Pericardium fibroblast (primary cell): ENCODE results near the gene TNK1. TPM values are rescaled to one million over a fixed set of nuclear protein-coding genes. Genes with fewer than 3 reads are reported as not detected.

Source experiments
- total RNA-seq: library from RNA; depleted of rRNA; stranded (reverse); fragments of >200 nt; gene quantifications from 2 replicates; pipeline ENCODE4 v1.2.3, GENCODE V29; 2015

The TNK1 gene
- 0.09 and 0.47 TPM in 2 replicates for total RNA-seq

GRCh38 chr17:7380855-7381683 lies at the start of gene TNK1:
TSS of gene TNK1 (plus strand) at chr17:7381089. CDS start at chr17:7382927, 1,838 bp downstream.

DNA sequence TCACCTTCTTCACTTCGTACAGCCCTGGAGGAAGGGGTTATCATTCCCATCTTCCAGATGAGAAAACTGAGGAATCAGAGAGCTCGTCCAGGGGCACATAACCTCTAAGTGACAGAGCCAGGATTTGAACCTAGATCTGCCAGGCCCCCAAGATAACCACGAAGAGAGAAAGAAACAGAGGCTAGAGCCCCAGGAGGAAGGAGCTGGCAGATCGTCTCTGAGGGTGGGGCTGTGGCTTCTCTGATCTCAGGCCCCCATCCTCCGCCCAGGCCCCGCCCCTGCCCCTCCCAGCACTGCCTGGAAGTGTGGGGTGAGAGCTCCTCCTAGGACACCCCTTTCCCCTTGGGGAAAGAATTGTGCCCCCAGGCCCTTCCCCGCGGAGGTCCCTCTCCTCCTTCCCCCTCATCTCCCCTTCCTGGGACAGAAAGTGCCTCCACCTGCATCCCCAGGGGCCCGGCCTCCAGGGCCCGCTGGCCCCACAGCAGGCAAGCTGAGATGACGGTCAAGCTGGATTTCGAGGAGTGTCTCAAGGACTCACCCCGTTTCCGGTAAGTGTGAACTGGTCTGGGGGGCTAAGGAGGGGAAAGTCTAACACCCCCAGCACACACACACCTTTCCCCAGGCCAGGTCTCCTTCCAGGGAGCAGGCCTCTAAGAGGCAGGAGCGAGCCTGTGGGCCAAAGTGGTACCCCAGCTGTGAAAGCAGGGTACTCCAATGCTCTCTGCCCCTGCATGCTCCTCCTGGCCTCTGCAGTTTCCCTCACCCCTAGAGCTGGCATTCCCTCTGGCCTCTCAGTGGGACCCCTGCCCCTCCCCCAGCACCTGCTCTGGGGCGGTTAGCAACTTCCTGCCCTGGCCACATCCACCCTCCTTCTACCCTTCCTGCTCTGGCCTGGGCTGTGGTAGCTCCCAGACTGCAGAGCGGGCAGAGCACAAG lies 44.4 kb upstream of the TNK1 start, which contains the start of gene ACAP1:
Gene ACAP1 (plus strand): TSS at position 290 of the 936 bp plus-strand sequence. CDS start 206 bp downstream, at position 496.

DNA sequence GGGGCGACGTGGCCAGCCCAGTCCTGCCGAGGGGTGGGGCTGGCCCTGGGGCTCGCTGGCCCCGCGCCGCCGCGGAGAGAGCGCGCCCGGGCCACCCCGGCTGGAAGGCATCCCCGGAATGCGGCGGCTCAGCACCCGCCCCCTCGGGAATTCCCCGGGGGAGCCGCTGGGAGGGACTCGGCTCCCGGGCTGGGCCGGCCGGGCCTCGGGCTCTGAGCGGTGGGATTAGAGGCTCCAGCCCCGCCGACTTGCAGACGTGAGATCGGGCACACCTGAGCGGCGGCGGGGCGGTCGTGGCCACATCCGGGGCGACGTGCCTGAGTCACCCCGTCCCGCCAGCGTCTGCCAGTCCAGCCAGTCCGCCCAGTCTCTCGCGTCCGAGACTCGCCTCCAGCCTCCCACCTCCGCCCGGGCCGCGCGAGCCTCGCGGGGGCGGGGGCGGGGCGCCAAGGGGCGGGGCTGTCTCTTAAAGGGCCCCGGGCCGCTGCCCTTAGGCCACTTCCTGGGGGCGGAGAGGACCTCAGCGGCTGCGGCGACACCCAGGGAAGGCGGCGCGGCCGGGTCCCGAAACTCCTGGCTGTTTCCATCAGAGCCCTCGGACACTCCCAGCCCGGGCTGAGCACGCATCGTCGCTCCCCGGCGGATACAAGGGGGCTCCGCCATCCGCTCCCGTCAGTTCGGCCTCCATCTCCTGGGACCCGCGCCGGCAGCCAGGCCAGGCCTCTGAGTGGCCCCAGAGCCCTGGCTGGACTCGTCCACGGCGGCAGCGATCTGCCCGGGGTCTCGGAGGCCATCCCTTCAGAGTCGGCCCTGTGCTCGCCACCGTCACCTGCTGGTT lies 29.0 kb upstream of the TNK1 start, which contains the start of gene KCTD11:
Gene KCTD11 (plus strand): TSS at position 498 of the 838 bp plus-strand sequence.

DNA sequence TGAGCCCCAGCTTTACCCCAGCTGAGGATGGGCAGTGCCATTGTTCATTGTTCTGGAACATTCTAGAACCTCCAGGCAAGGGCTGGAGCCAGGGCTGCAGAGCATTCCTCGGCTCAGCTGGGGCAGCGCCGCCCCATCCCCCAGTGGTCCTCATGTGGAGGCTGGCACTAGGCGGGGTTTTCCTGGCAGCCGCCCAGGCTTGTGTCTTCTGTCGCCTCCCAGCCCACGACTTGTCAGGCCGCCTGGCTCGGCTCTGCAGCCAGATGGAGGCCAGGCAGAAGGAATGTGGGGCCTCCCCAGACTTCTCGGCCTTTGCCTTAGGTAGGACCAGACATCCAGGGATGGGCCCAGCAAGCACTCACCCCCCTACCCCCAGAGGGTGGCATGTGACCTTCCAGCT lies 25.8 kb upstream of the TNK1 start, which contains the start of gene TMEM95:
Gene TMEM95 (plus strand): TSS at position 104 of the 400 bp plus-strand sequence. CDS start 49 bp downstream, at position 153.

GRCh38 chr17:7394452-7395191 lies 13.7 kb downstream of the TNK1 start, which contains the start of gene PLSCR3:
TSS of gene PLSCR3 (minus strand) at chr17:7394525. CDS start at chr17:7394110, 415 bp downstream.

GRCh38 chr17:7403977-7404736 lies 23.3 kb downstream of the TNK1 start, which contains the start of gene TMEM256:
TSS of gene TMEM256 (minus strand) at chr17:7404097. CDS start at chr17:7404084, 13 bp downstream.

DNA sequence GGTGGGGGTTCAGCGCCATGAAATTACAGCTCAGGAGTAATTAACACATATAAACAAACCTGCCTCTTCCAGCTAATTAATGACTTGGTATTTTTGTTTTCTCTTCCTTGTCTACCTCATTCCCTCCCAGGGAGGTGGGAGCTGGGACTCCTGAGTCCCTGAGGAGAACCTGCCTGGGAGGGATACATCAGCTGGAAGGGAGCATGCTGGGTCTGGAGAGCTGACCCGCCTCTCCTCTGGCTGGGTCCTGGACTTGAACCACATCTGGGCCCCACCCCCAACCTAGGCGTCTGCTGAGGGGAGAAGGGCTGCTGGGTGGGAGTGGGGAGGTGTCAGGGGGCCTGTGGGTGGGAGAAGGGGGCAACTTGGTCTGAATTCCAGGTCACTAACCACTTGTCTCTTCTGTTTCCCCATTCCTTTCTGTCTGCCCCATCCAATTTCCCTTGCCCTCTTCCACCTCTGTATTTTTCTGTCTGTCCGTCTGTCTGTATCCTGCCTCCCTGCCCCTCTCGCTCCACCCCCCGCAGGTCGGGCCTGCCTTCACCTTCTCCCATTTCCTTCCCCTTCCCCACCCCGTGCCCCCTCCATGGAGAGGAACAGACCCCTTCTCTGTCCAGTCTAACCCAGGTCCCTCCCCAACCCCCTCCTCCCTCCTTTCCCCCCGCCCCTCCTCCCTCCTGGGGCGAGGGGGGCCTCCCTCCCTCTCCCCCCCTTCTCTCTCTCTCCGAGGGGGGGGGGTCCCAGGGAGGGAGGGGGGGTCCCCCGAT lies 26.8 kb downstream of the TNK1 start, which contains the start of gene NLGN2:
Gene NLGN2 (plus strand): TSS at position 361 of the 767 bp plus-strand sequence. CDS start 411 bp downstream, outside the sequence.

DNA sequence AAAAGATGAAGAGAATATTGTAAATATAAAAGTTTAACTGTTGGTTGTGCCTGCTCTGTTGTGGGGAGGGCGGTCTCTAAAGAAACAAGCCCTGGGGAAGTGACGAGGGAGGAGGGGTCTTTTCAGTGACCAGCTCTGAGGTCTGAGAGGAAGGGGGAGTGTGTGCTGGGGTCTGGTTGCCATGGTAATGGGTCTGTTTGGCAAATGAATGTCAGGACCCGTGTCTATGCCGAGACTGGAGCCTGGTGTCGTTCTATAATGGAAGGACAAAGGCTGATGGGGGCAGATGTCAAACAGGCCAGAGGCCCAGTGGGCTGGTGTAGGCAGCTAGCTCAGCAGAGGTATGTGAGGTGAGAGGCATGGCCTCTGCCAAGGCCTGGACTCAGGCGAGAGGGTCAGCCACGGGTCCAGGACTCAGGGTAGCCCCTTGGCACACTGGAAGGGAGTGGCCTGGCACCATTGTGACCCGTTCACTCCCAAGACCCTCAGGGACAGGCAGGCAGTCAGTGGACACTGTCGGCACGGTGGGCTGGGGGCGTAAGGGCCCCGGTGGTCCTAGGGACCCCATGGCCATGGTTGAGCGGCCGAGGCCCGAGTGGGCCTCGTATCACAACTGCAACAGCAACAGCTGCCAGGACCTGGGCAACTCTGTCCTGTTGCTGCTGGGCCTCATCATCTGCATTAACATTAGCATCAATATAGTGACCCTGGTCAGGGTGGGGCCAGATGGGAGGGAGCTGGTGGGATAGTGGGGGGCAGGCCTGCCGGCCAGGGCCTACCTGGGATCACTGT lies 39.1 kb downstream of the TNK1 start, which contains the start of gene SPEM1:
Gene SPEM1 (plus strand): TSS at position 506 of the 792 bp plus-strand sequence. CDS start 61 bp downstream, at position 567.

GRCh38 chr17:7425316-7425715 lies 44.4 kb downstream of the TNK1 start, which contains the start of gene SPEM2:
TSS of gene SPEM2 (plus strand) at chr17:7425616. CDS start at chr17:7425689, 73 bp downstream.

DNA sequence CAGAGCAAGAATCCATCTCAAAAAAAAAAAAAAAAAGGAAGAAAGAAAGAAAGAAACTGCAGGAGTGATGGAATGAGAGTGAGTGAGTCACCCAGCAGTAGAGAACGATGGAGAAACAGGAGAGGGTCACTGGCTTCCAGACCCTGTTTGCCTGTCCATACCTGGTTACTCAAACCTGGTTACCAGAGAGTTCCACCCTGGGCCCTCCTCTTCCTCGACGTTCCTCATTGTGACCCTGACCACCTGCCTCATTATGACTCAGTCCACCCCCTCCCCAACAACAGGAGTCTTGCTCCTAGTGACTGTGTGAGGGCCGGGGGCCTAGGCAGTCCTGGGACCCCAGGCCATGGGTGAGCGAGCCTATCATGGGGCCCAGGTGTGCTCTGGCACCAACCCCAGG lies 47.7 kb downstream of the TNK1 start, which contains the start of gene SPEM3:
Gene SPEM3 (plus strand): TSS at position 301 of the 400 bp plus-strand sequence. CDS start 46 bp downstream, at position 347.

Other genes with a start within 250 kb of the TNK1 start
- 0.35 and 0.85 TPM in 2 replicates for gene ASGR1, start 201.7 kb upstream of the TNK1 start, total RNA-seq
- 8.5 and 13.6 TPM in 2 replicates for gene DLG4, start 161.3 kb upstream of the TNK1 start, total RNA-seq
- 194 and 234 TPM in 2 replicates for gene ACADVL, start 161.2 kb upstream of the TNK1 start, total RNA-seq
- gene DVL2, start 146.6 kb upstream of the TNK1 start, total RNA-seq: 61.8 and 63.7 TPM in 2 replicates
- gene PHF23, start 141.6 kb upstream of the TNK1 start, total RNA-seq: 37.1 and 52.7 TPM in 2 replicates
- 916 and 1,059 TPM in 2 replicates for gene GABARAP, start 138.6 kb upstream of the TNK1 start, total RNA-seq
- gene CTDNEP1, start 129.4 kb upstream of the TNK1 start, total RNA-seq: 56.2 and 97.6 TPM in 2 replicates
- 24.4 and 27.7 TPM in 2 replicates for gene ELP5, start 128.9 kb upstream of the TNK1 start, total RNA-seq
- 0.17 and 1.3 TPM in 2 replicates for gene CLDN7, start 118.6 kb upstream of the TNK1 start, total RNA-seq
- 0.23 TPM in 1 of 2 replicates, not detected in the other for gene SLC2A4, start 99.4 kb upstream of the TNK1 start, total RNA-seq
- 0.60 TPM in 1 of 2 replicates, not detected in the other for gene YBX2, start 86.5 kb upstream of the TNK1 start, total RNA-seq
- gene EIF5A, start 73.5 kb upstream of the TNK1 start, total RNA-seq: 327 and 351 TPM in 2 replicates
- gene GPS2, start 65.7 kb upstream of the TNK1 start, total RNA-seq: 65.2 and 92.2 TPM in 2 replicates
- 8.9 and 13.0 TPM in 2 replicates for gene NEURL4, start 51.8 kb upstream of the TNK1 start, total RNA-seq
- gene ACAP1, start 44.6 kb upstream of the TNK1 start, total RNA-seq: 0.34 TPM in 1 of 2 replicates, not detected in the other
- gene KCTD11, start 28.9 kb upstream of the TNK1 start, total RNA-seq: 17.2 and 24.3 TPM in 2 replicates
- not detected in 2 replicates for gene TMEM95, start 25.9 kb upstream of the TNK1 start, total RNA-seq
- gene PLSCR3, start 13.4 kb downstream of the TNK1 start, total RNA-seq: 45.7 and 72.9 TPM in 2 replicates
- 83.2 and 132 TPM in 2 replicates for gene TMEM256, start 23.0 kb downstream of the TNK1 start, total RNA-seq
- gene NLGN2, start 26.8 kb downstream of the TNK1 start, total RNA-seq: 13.5 and 18.6 TPM in 2 replicates
- gene SPEM1, start 39.2 kb downstream of the TNK1 start, total RNA-seq: not detected in 2 replicates
- gene SPEM2, start 44.5 kb downstream of the TNK1 start, total RNA-seq: not detected in 2 replicates
- not detected in 2 replicates for gene SPEM3, start 47.8 kb downstream of the TNK1 start, total RNA-seq
- 1.3 and 2.4 TPM in 2 replicates for gene TMEM102, start 54.3 kb downstream of the TNK1 start, total RNA-seq
- 0.43 and 2.0 TPM in 2 replicates for gene FGF11, start 58.4 kb downstream of the TNK1 start, total RNA-seq
- 3.7 and 6.7 TPM in 2 replicates for gene CHRNB1, start 64.0 kb downstream of the TNK1 start, total RNA-seq
- 25.4 and 29.3 TPM in 2 replicates for gene ZBTB4, start 98.5 kb downstream of the TNK1 start, total RNA-seq
- gene SLC35G6, start 100.4 kb downstream of the TNK1 start, total RNA-seq: not detected in 2 replicates
- gene POLR2A, start 103.3 kb downstream of the TNK1 start, total RNA-seq: 35.5 and 50.7 TPM in 2 replicates
- 14.1 and 17.4 TPM in 2 replicates for gene TNFSF12, start 168.0 kb downstream of the TNK1 start, total RNA-seq
- gene TNFSF13, start 177.7 kb downstream of the TNK1 start, total RNA-seq: 2.1 and 3.6 TPM in 2 replicates
- 45.6 and 47.5 TPM in 2 replicates for gene SENP3, start 180.8 kb downstream of the TNK1 start, total RNA-seq
- 13.4 and 22.7 TPM in 2 replicates for gene CD68, start 198.5 kb downstream of the TNK1 start, total RNA-seq
- gene MPDU1, start 202.8 kb downstream of the TNK1 start, total RNA-seq: 115 and 144 TPM in 2 replicates
- gene SOX15, start 209.0 kb downstream of the TNK1 start, total RNA-seq: 0.12 and 0.85 TPM in 2 replicates
- gene FXR2, start 233.8 kb downstream of the TNK1 start, total RNA-seq: 17.7 and 41.3 TPM in 2 replicates
- 58.8 and 85.5 TPM in 2 replicates for gene SAT2, start 246.7 kb downstream of the TNK1 start, total RNA-seq
- gene SHBG, start 249.0 kb downstream of the TNK1 start, total RNA-seq: 0.12 and 4.1 TPM in 2 replicates